ENCODE measurements around the gene TAS2R10.
"Not testable (repeated sequence)": the region's sequence is repeated elsewhere in the genome, so short reads cannot be mapped to it uniquely, and the experiment has no call there.

TAS2R10 gene, protein sequence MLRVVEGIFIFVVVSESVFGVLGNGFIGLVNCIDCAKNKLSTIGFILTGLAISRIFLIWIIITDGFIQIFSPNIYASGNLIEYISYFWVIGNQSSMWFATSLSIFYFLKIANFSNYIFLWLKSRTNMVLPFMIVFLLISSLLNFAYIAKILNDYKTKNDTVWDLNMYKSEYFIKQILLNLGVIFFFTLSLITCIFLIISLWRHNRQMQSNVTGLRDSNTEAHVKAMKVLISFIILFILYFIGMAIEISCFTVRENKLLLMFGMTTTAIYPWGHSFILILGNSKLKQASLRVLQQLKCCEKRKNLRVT

GRCh38 chr12:10826258-10826657 lies at the start of gene TAS2R10:
TAS2R10 (minus strand) TSS chr12:10826358; CDS start chr12:10826269, 89 bp downstream.
- DNase-seq (ENCODE audit: low read depth in 2 of 2), result no peak

GRCh38 chr12:10873378-10873777 lies 47.2 kb upstream of the TAS2R10 start:
- DNase-seq (ENCODE audit: low read depth in 2 of 2), result no peak

- DNase-seq (ENCODE audit: low read depth in 2 of 2), result no peak
Observed at GRCh38 chr12:10867381-10867780, 41.2 kb upstream of the TAS2R10 start.

DNA sequence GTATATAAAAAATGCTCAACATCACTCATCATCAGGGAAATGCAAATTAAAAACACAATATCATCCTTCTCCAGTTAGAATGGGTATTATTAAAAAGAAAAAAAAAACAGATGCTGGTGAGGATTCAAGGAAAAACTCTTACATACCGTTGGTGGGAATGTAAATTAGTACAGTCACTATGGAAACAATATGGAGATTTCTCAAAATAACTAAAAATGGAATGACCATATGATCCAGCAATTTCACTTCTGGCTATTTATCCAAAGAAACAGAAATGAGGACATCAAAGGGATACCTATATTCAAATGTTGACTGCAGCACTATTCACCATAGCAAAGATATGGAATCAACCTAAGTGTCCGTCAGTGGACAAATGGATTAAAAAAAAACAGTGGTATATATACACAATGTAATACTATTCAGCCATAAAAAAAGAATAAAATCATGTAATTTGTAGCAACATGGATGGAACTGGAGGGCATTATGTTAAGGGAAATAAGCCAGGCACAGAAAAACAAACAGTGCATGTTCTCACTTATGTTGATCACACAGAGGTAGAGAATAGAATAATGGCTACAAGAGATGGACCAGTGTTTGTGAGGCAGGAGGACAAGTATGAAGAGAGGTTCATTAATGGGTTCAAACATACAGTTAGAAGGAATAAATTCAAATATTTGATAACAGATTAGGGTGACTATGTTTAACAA lies 37.5 kb upstream of the TAS2R10 start:
- no peak for DNase-seq (ENCODE audit: low read depth in 2 of 2)

DNA sequence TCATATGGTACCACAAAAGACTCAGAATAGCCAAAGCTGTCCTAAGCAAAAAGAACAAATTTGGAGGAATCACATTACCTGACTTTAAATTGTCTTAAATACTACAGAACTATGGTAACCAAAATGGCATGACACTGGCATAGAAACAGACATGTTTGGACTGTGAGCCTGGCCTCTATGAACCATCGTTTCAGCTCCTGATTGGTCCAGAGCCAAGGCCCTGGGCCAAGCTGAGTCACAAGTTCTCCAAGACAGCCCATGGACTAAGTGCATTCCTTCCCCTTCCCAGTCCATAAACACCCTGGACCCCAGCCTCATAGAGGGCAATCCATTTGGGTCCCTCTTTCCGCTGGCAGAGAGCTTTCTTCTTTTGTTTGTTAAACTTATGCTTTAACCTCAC lies 35.2 kb upstream of the TAS2R10 start:
- no peak for DNase-seq (ENCODE audit: low read depth in 2 of 2)

- DNase-seq (ENCODE audit: low read depth in 2 of 2), result no peak
Observed at GRCh38 chr12:10855807-10856206, 29.6 kb upstream of the TAS2R10 start.

GRCh38 chr12:10853776-10854175 lies 27.6 kb upstream of the TAS2R10 start:
- no peak for DNase-seq (ENCODE audit: low read depth in 2 of 2)

- DNase-seq (ENCODE audit: low read depth in 2 of 2), result no peak
Observed at GRCh38 chr12:10851243-10851858, 25.2 kb upstream of the TAS2R10 start.

DNA sequence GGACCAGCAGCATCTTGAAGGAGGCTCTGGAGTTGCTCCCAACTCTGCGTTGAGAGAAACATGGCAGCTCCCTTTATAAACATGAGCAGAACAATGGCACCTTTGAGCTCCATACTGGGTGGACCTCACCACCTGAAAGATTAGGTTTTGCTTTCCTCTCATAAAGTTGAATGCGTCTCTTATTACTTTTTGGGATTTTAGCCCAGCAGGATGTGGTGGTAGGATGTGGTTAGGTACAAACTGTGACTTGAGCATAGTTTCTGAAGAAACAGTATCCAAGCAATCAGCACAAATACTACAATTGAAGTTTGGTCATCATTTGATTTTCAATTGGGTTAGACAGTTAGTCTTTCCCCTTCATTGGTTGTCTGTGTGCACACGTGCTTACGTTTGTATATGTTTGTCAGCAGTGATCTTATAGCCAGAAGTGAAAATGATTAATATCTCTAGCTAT lies 23.3 kb upstream of the TAS2R10 start, which contains the start of gene PRR4:
TSS of gene PRR4 (minus strand) at position 51 of the 454 bp plus-strand sequence. CDS start at position 13, 38 bp downstream.
- DNase-seq (ENCODE audit: low read depth in 2 of 2), result no peak

- DNase-seq (ENCODE audit: low read depth in 2 of 2), result no peak
Observed at GRCh38 chr12:10847744-10848143, 21.6 kb upstream of the TAS2R10 start.

DNA sequence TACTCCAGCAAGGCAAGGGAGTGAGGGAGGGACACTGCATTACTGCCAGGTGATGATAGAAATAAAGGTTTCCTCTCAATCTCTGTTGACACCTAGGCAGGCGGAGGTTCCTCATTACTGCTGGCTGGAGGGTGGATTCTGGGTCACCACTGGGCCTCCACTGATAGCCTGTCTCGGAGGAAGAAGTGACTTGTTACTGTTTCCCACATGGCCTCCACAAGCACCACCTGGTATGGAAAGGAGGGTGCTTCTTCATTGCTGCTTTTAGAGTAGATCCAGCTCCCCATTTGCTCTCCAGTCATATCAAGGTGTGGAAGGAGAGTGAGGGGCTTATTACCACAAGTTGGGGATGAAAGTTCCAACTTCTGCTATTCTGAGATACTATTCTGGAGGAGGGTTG lies 16.7 kb upstream of the TAS2R10 start:
- no peak for DNase-seq (ENCODE audit: low read depth in 2 of 2)

GRCh38 chr12:10838461-10838860 lies 12.3 kb upstream of the TAS2R10 start:
- DNase-seq (ENCODE audit: low read depth in 2 of 2), result no peak

DNA sequence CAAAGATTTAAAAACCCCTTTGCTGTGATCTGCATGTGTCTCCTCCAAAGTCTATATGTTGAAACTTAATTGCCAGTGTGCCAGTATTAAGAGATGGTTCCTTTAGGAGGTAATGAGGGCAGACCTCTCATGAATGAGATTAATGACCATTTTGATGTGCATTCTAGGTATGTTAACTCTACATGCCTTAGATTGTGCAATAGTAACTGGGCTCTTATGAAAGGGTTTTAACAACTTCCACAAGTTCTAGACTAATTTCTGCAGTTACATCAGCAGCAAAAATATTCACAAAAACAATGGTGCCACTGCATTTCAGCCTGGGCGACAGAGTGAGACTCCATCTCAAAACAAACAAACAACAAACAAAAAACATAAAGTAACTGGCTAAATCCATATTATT lies 3.8 kb upstream of the TAS2R10 start:
- no peak for DNase-seq (ENCODE audit: low read depth in 2 of 2)

DNA sequence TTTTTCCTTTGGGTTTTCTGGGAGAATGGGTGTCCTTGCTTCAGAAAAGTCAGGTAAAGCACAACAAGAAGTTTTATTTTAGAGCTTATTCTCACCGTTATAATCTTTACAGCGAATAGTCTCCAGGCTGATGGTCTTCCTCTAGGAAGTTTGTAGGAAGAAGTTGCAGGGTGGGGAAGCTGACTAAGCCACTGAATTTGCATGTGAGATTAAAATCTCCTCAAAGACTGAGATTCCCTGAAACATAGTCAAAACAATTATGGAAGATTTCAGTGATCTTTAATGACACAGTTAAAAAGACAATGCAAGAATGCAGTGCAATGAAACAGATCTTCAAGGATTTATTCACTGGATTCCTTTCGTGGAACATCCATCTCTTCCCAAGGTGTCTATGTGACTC lies 1.2 kb downstream of the TAS2R10 start:
- no peak for DNase-seq (ENCODE audit: low read depth in 2 of 2)

- DNase-seq (ENCODE audit: low read depth in 2 of 2), result no peak
Observed at GRCh38 chr12:10811883-10812536, 14.1 kb downstream of the TAS2R10 start.

DNA sequence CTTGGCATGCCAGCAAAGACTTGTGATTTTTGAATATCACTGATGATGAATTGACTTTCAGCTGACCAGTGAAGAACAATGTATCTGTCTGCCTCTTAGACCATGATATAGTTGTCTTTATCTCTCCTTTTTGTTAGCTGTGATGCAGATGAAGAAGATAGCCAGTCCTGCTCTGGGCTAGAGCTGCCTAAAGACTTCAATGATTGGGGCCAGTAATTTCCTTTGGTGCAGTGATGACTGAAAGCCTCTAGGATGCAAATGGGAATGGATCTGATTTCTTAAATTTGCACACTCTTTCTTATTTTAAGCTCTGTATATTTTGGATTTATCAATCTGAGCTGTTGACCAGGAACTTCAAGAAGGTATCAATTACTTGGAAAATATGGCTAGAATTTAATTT lies 16.1 kb downstream of the TAS2R10 start, which contains the start of gene TAS2R9:
TSS of gene TAS2R9 (minus strand) at position 101 of the 400 bp plus-strand sequence. CDS start at position 8, 93 bp downstream.
- DNase-seq (ENCODE audit: low read depth in 2 of 2), result no peak

GRCh38 chr12:10807186-10807585 lies 19.0 kb downstream of the TAS2R10 start, which contains the start of gene TAS2R8:
TAS2R8 (minus strand) TSS chr12:10807286; CDS start chr12:10806980, 306 bp downstream.
- DNase-seq (ENCODE audit: low read depth in 2 of 2), result no peak

GRCh38 chr12:10802587-10802986 lies 23.6 kb downstream of the TAS2R10 start, which contains the start of gene TAS2R7:
TAS2R7 (minus strand) TSS chr12:10802627; CDS start chr12:10802570, 57 bp downstream.
- no peak for DNase-seq (ENCODE audit: low read depth in 2 of 2)

GRCh38 chr12:10801741-10802140 lies 24.4 kb downstream of the TAS2R10 start:
- DNase-seq (ENCODE audit: low read depth in 2 of 2), result no peak

DNA sequence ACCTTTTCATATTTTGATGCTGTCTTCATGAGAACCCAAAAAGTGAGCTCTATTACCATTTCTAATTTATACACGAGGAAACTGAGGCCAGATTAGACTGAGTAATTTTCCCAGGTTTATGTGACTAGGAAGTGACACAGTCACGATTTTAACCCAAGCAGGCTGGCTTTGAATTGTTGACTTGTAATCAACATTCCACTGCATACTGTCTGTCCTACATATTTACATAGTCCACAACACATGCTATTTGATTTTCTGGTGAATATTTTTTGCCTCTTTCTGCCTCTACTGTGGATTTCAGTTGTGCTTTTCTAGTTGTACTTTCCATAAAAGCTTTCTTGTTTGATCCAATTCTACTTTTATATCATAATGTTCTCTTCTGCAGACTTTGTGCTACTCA lies 31.9 kb downstream of the TAS2R10 start:
- DNase-seq (ENCODE audit: low read depth in 2 of 2), result no peak

- not testable (repeated sequence) for DNase-seq (ENCODE audit: low read depth in 2 of 2)
Observed at GRCh38 chr12:10791769-10792168, 34.4 kb downstream of the TAS2R10 start.

- DNase-seq (ENCODE audit: low read depth in 2 of 2), result no peak
Observed at GRCh38 chr12:10783252-10783651, 42.9 kb downstream of the TAS2R10 start.
